ENCODE measurements around the gene RYR2.
A peak's percentile ranks its signal among the peaks of the same experiment; 100 is the strongest.

DNA sequence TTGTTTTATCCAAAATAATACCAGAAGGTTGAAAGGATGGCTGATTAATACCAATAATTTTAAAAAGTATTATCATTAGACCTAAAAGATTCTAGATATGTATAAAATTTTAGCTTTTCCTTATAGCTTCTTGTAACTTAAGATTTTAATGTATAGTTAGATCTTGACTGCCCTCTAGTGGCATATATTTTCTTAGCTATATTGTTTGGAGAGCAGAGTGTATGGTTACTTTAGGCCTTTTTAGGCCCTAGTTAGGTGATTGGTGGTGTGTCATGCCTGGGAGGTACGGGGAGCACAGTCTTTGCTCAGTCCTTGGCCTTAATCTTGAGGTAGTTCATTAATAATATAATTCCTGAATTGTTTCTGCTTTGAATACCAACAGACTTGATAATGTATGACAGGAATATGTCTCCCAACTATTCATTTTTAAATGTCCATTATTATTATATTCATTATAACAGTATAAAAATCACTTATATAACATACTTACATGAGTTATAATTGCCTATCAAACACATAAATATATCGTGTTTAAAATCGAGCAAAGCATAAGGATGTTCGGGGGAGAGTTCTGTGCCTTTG lies 520.3 kb downstream of the RYR2 start:
- TF ChIP-seq CTCF (IDR thresholded peaks at IDR 0.05) (peak; percentile 70), HDAC2 (IDR thresholded peaks at IDR 0.05) (no peak), KDM1A (IDR thresholded peaks at IDR 0.05; ENCODE audit: low read depth) (no peak)

Measured in A549 (cell line).